IMR-90 (cell line): ENCODE measurements around the gene CERS5. TPM values are rescaled to one million over a fixed set of nuclear protein-coding genes. Genes with fewer than 3 reads are reported as not detected.

Experiments
- ATAC-seq: fragments of 200-7000 bp; cut with Tn5 transposase; 2 replicates; pipeline ENCODE4 v1.9.1; 2020; ENCODE audit warnings: low read depth, mild to moderate bottlenecking, moderate library complexity
- BruUV-seq: library from RNA; stranded (reverse); fragments of 400-500 nt; replicated peaks from 2 replicates; lab custom pipeline; 2021; lab: Mats Ljungman, UMichigan
- CTCF ChIA-PET: fragments of 300-600 bp; formaldehyde crosslinking; extraction: SDS; loops from one replicate; lab custom pipeline; 2021; ENCODE audit warnings: antibody characterized with exemption; lab: Yijun Ruan, JAX
- POLR2A ChIA-PET: fragments of 300-600 bp; sonication (Branson Sonifier 250); formaldehyde crosslinking; loops from one replicate; lab custom pipeline; 2022; ENCODE audit warnings: antibody characterized with exemption; ENCODE audit not compliant: unreplicated experiment; lab: Charles Lee
- DNase-seq: peaks from one replicate; pipeline ENCODE4 v3.0.0; 2013
- H2AFZ ChIP-seq: replicated peaks from 2 replicates; pipeline ENCODE3; 2013; ENCODE audit warnings: low read length, mild to moderate bottlenecking; ENCODE audit not compliant: poor library complexity
- H2AK5ac ChIP-seq: 2 replicates; pipeline ENCODE4 v1.6.1; 2013; ENCODE audit warnings: low read depth, low read length, inconsistent platforms
- H2AK9ac ChIP-seq: replicated peaks from 2 replicates; pipeline ENCODE3; 2013; ENCODE audit warnings: mild to moderate bottlenecking, low read depth, low read length, moderate library complexity; ENCODE audit not compliant: poor library complexity
- H2BK120ac ChIP-seq: 2 replicates; pipeline ENCODE4 v1.6.1; 2013; ENCODE audit warnings: low read depth, low read length, inconsistent platforms
- H2BK15ac ChIP-seq: 3 replicates; pipeline ENCODE4 v1.6.1; 2013; ENCODE audit warnings: low read depth, low read length, inconsistent platforms
- H2BK20ac ChIP-seq: 2 replicates; pipeline ENCODE4 v1.6.1; 2013; ENCODE audit warnings: low read depth, mild to moderate bottlenecking, inconsistent platforms, low read length, moderate library complexity
- H2BK5ac ChIP-seq: 2 replicates; pipeline ENCODE4 v1.6.1; 2013; ENCODE audit warnings: mild to moderate bottlenecking, low read depth, low read length, inconsistent platforms; ENCODE audit not compliant: poor library complexity, severe bottlenecking
- H3K14ac ChIP-seq: replicated peaks from 2 replicates; pipeline ENCODE4 v1.6.1; 2013; ENCODE audit warnings: low read depth, low read length, inconsistent platforms
- H3K18ac ChIP-seq: 2 replicates; pipeline ENCODE4 v1.6.1; 2013; ENCODE audit warnings: low read depth, low read length, control low read depth
- H3K23ac ChIP-seq: 2 replicates; pipeline ENCODE4 v1.6.1; 2013; ENCODE audit warnings: low read depth, low read length, inconsistent platforms
- H3K27ac ChIP-seq: 2 replicates; pipeline ENCODE4 v1.5.1; 2013; ENCODE audit warnings: mild to moderate bottlenecking, control low read depth, low read length; ENCODE audit not compliant: insufficient read depth
- H3K27me3 ChIP-seq: 2 replicates; pipeline ENCODE4 v1.6.1; 2013; ENCODE audit warnings: low read length; ENCODE audit not compliant: control insufficient read depth, insufficient read depth
- H3K36me3 ChIP-seq: 2 replicates; pipeline ENCODE4 v1.6.1; 2013; ENCODE audit warnings: low read length, mixed read lengths; ENCODE audit not compliant: control insufficient read depth, insufficient read depth
- H3K4ac ChIP-seq: 2 replicates; pipeline ENCODE4 v1.6.1; 2013; ENCODE audit warnings: low read depth, low read length, inconsistent platforms
- H3K4me1 ChIP-seq: 2 replicates; pipeline ENCODE4 v1.6.1; 2013; ENCODE audit warnings: low read length, mixed read lengths; ENCODE audit not compliant: control insufficient read depth, insufficient read depth
- H3K4me2 ChIP-seq: 2 replicates; pipeline ENCODE4 v1.6.1; 2013; ENCODE audit warnings: low read depth, mild to moderate bottlenecking, control low read depth, low read length, moderate library complexity
- H3K4me3 ChIP-seq: 2 replicates; pipeline ENCODE4 v1.5.1; 2013; ENCODE audit warnings: low read depth, mild to moderate bottlenecking, control low read depth, low read length, moderate library complexity; ENCODE audit not compliant: insufficient read depth
- H3K56ac ChIP-seq: 2 replicates; pipeline ENCODE4 v1.6.1; 2013; ENCODE audit warnings: low read length, inconsistent platforms; ENCODE audit not compliant: insufficient read depth; ENCODE audit errors: extremely low read depth
- H3K79me1 ChIP-seq, 2 experiments: 2 replicates each; pipeline ENCODE4 v1.6.1; 2013; ENCODE audit warnings: low read length in 2 of 2, inconsistent platforms in 1 of 2, low read depth in 1 of 2
- H3K9ac ChIP-seq: 2 replicates; pipeline ENCODE4 v1.6.1; 2013; ENCODE audit warnings: low read depth, low read length, control low read depth
- H3K9me1 ChIP-seq: 2 replicates; pipeline ENCODE4 v1.6.1; 2013; ENCODE audit warnings: low read length, inconsistent platforms; ENCODE audit not compliant: insufficient read depth
- H3K9me3 ChIP-seq: 2 replicates; pipeline ENCODE4 v1.6.1; 2013; ENCODE audit warnings: low read length; ENCODE audit not compliant: control insufficient read depth, insufficient read depth
- H4K20me1 ChIP-seq: 2 replicates; pipeline ENCODE4 v1.6.1; 2013; ENCODE audit warnings: low read length, inconsistent platforms; ENCODE audit not compliant: insufficient read depth
- H4K5ac ChIP-seq: 2 replicates; pipeline ENCODE4 v1.6.1; 2013; ENCODE audit warnings: mild to moderate bottlenecking, low read depth, low read length, control low read depth
- H4K8ac ChIP-seq, 2 experiments: 2 replicates each; pipeline ENCODE4 v1.6.1; 2013; ENCODE audit warnings: low read depth in 2 of 2, low read length in 2 of 2, control low read depth in 1 of 2, inconsistent platforms in 1 of 2
- H4K91ac ChIP-seq: 2 replicates; pipeline ENCODE4 v1.6.1; 2013; ENCODE audit warnings: low read depth, low read length, inconsistent platforms; ENCODE audit not compliant: insufficient read depth
- BHLHE40 ChIP-seq: fragments of 150-350 bp; IDR thresholded peaks from 2 replicates; pipeline ENCODE4 v1.6.1; 2016; ENCODE audit warnings: mild to moderate bottlenecking, low read depth, low read length
- CEBPB ChIP-seq: IDR thresholded peaks from 2 replicates; pipeline ENCODE4 v1.6.1; 2012; ENCODE audit warnings: low read depth, low read length, improper control_type of control experiment
- CHD1 ChIP-seq: IDR thresholded peaks from 2 replicates; pipeline ENCODE4 v1.6.1; 2012; ENCODE audit warnings: low read depth, low read length, improper control_type of control experiment
- MAZ ChIP-seq: IDR thresholded peaks from 2 replicates; pipeline ENCODE4 v1.6.1; 2012; ENCODE audit warnings: low read depth, mild to moderate bottlenecking, low read length, improper control_type of control experiment, moderate library complexity, borderline replicate concordance
- MXI1 ChIP-seq: IDR thresholded peaks from 2 replicates; pipeline ENCODE4 v1.6.1; 2012; ENCODE audit warnings: low read depth, mild to moderate bottlenecking, low read length, moderate library complexity, borderline replicate concordance
- NFE2L2 ChIP-seq: fragments of 150-350 bp; IDR thresholded peaks from 2 replicates; pipeline ENCODE4 v1.6.1; 2016; ENCODE audit warnings: low read depth, mild to moderate bottlenecking, low read length
- POLR2A ChIP-seq: IDR thresholded peaks from 2 replicates; pipeline ENCODE4 v1.6.1; 2012; ENCODE audit warnings: mild to moderate bottlenecking, low read depth, low read length
- RCOR1 ChIP-seq: IDR thresholded peaks from 2 replicates; pipeline ENCODE4 v1.6.1; 2012; ENCODE audit warnings: mild to moderate bottlenecking, low read length, improper control_type of control experiment; ENCODE audit not compliant: insufficient replicate concordance
- RFX5 ChIP-seq: IDR thresholded peaks from 2 replicates; pipeline ENCODE4 v1.8.0; 2012; ENCODE audit warnings: low read depth, mild to moderate bottlenecking, low read length, moderate library complexity
- SMC3 ChIP-seq: fragments of 150-350 bp; IDR thresholded peaks from 2 replicates; pipeline ENCODE4 v1.6.1; 2016; ENCODE audit warnings: low read depth, mild to moderate bottlenecking, antibody characterized with exemption, low read length, moderate library complexity
- WGBS, 2 experiments: methylation state at CpG; one replicate each; pipeline versions ENCODE4 v1.1.5 to v1.1.7; 2013; ENCODE audit warnings: missing lambda C conversion rate in 2 of 2; ENCODE audit not compliant: insufficient read length in 1 of 2; ENCODE audit errors: extremely low coverage in 2 of 2; 5-methylcytosine and 5-hydroxymethylcytosine counted together
- dilution Hi-C: fragments of 300-500 bp; cut with HindIII; formaldehyde crosslinking; loops from one replicate; pipeline ENCODE4 v1.14.3; 2018; ENCODE audit warnings: low sequenced_read_pairs; ENCODE audit not compliant: unreplicated experiment
- in situ Hi-C: fragments of 300-500 bp; cut with MboI; formaldehyde crosslinking; loops from 3 replicates; pipeline ENCODE4 v1.14.3; 2019; ENCODE audit warnings: low sequenced_read_pairs, inconsistent platforms, mixed read lengths
- intact Hi-C: fragments of 100-400 bp; cut with micrococcal nuclease; formaldehyde crosslinking; loops from 2 replicates; pipeline ENCODE4 v1.10.0; 2022
- polyA plus RNA-seq, 3 experiments: library from polyadenylated mRNA; depleted of rRNA; stranded (reverse); fragments of >200 nt; gene quantifications; 2 replicates each; pipeline ENCODE4 v1.2.3, GENCODE V29; 2012; ENCODE audit warnings: low replicate concordance in 1 of 3
- total RNA-seq: library from RNA; depleted of rRNA; stranded (reverse); fragments of >200 nt; gene quantifications from 2 replicates; pipeline ENCODE4 v1.2.3, GENCODE V29; 2012
- TF ChIP-seq, protein P1 (sequence below): fragments of 150-350 bp; IDR thresholded peaks from 2 replicates; pipeline ENCODE4 v1.6.1; 2016; ENCODE audit warnings: low read depth, mild to moderate bottlenecking, low read length, moderate library complexity, borderline replicate concordance
- TF ChIP-seq, protein P2 (sequence below): conservative IDR thresholded peaks from 2 replicates; pipeline ENCODE4 v1.5.1; 2012; ENCODE audit warnings: mild to moderate bottlenecking, low read depth, low read length, improper control_type of control experiment
- TF ChIP-seq, protein P3 (sequence below): fragments of 150-350 bp; IDR thresholded peaks from 2 replicates; pipeline ENCODE4 v1.6.1; 2017; ENCODE audit warnings: mild to moderate bottlenecking, antibody characterized with exemption, low read length, low read depth

The CERS5 gene
- total and polyA plus RNA-seq, 2 of the 4 experiments (the other 2 are of a cell fraction) = 40.3 to 60.3 TPM

DNA sequence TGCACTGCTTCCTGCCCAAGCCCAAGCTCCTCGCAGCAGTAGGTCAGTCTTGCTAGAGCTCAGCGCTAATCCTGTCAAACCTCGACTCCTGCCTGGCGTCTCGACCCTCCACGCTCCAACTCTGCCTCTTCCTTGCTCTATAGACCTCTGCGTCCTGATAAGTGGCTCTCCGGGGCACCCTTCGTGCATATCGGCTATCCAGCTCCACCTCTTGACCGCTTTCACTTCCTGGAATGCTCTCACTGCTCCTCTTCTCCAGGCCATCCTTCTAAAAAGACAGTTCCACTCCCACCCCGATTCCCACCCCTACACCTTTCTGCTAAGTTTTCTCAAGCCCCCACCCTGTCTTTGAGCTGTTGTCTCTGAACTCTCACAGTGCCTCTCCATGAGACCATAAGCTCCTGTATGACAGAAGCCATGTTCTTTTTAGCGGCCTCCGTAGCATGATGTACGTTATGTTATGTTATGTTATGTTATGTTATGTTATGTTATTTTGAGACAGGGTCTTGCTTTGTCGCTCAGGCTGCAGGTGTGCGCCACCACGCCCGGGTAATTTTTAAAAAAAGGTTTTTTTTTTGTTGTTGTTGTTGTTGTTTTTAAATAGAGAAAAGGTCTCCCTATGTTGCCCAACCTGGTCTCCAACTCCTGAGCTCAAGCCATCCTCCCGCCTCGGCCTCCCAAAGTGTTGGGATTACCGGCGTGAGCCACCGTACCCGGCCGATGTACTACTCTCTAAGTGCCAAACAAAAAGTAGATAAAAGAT is 54.5 kb downstream of the CERS5 start:
- Histone ChIP-seq H3K9ac (peak overlapping the region; percentile 81), H2BK20ac (no peak overlapping the region), H3K4ac (peak overlapping the region; percentile 80), H3K23ac (peak overlapping the region; percentile 80), H2AK9ac (peak overlapping the region; percentile 92), H2BK15ac (no peak overlapping the region), H3K4me2 (peak overlapping the region; percentile 68), H3K4me3 (peak overlapping the region; percentile 66), H2BK5ac (peak overlapping the region; percentile 61), H3K4me1 (peaks cover 13% of the 10 kb centered on the region), H3K18ac (no peak overlapping the region), H3K9me3 (no peaks in the 10 kb centered on the region), H3K14ac (peak overlapping the region; percentile 65), H3K27ac (peak overlapping the region; percentile 52), H3K36me3 (0 out of 2 replicates have a peak, but pooled peaks cover 3% of the 10 kb centered on the region), H4K8ac (peak overlapping the region; percentile 10 to 71; a peak in 2 of 4 replicates), H3K9me1 (peaks cover 7% of the 10 kb centered on the region), H4K91ac (peak overlapping the region; percentile 62), H3K56ac (peak overlapping the region; percentile 65; the same call in 1 of the 2 replicates), H3K27me3 (no peaks in the 10 kb centered on the region), H4K5ac (peak overlapping the region; percentile 45), H2BK120ac (no peak overlapping the region), H4K20me1 (0 out of 2 replicates have a peak, but pooled peaks cover 4% of the 10 kb centered on the region), H3K79me1 (peaks cover 18 to 43% of the 10 kb centered on the region in 2 experiments), H2AFZ (peak overlapping the region; percentile 99), H2AK5ac (peak overlapping the region; percentile 29; the same call in 1 of the 2 replicates)
- dilution Hi-C loops (no loop called here), intact Hi-C loops (no loop called here), in situ Hi-C loops (no loop called here)
- 21% methylated on average over 19 of the region's 26 CpGs; no CpG with 5 or more reads in 1 of the 2 experiments for WGBS, 2 experiments
- POLR2A ChIA-PET = interaction anchor here (1.3 kb wide), 1 partner anchor 28 kb away, joined by 4 read pairs; the partner anchor contains the start of gene SMARCD1
- BruUV-seq = TSS peak; percentile 54
- DNase-seq = no peak
- peak; percentile 6 for ATAC-seq
- CTCF ChIA-PET = interaction anchor here (0.9 to 2.2 kb wide), 8 partner anchors 10 to 88 kb away, joined by 3 to 13 read pairs (median 4); partner anchors contain the start of gene SMARCD1
- TF ChIP-seq POLR2A (no peak), MAZ (no peak), CEBPB (no peak), MXI1 (no peak), SMC3 (no peak), CHD1 (no peak), RCOR1 (no peak), RFX5 (no peak; the same call in 1 of the 2 replicates), BHLHE40 (no peak), NFE2L2 (no peak)
- TF ChIP-seq, protein P1, sequence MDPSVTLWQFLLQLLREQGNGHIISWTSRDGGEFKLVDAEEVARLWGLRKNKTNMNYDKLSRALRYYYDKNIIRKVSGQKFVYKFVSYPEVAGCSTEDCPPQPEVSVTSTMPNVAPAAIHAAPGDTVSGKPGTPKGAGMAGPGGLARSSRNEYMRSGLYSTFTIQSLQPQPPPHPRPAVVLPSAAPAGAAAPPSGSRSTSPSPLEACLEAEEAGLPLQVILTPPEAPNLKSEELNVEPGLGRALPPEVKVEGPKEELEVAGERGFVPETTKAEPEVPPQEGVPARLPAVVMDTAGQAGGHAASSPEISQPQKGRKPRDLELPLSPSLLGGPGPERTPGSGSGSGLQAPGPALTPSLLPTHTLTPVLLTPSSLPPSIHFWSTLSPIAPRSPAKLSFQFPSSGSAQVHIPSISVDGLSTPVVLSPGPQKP = no peak
- TF ChIP-seq, protein P2, sequence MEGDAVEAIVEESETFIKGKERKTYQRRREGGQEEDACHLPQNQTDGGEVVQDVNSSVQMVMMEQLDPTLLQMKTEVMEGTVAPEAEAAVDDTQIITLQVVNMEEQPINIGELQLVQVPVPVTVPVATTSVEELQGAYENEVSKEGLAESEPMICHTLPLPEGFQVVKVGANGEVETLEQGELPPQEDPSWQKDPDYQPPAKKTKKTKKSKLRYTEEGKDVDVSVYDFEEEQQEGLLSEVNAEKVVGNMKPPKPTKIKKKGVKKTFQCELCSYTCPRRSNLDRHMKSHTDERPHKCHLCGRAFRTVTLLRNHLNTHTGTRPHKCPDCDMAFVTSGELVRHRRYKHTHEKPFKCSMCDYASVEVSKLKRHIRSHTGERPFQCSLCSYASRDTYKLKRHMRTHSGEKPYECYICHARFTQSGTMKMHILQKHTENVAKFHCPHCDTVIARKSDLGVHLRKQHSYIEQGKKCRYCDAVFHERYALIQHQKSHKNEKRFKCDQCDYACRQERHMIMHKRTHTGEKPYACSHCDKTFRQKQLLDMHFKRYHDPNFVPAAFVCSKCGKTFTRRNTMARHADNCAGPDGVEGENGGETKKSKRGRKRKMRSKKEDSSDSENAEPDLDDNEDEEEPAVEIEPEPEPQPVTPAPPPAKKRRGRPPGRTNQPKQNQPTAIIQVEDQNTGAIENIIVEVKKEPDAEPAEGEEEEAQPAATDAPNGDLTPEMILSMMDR = no peak
- TF ChIP-seq, protein P3, sequence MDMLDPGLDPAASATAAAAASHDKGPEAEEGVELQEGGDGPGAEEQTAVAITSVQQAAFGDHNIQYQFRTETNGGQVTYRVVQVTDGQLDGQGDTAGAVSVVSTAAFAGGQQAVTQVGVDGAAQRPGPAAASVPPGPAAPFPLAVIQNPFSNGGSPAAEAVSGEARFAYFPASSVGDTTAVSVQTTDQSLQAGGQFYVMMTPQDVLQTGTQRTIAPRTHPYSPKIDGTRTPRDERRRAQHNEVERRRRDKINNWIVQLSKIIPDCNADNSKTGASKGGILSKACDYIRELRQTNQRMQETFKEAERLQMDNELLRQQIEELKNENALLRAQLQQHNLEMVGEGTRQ = no peak
